Measurements from ENCODE around the gene CEACAM4.
A peak's percentile ranks its signal among the peaks of the same experiment; 100 is the strongest.
"Not testable (repeated sequence)": the region's sequence is repeated elsewhere in the genome, so short reads cannot be mapped to it uniquely, and the experiment has no call there.

Gene CEACAM4

DNA sequence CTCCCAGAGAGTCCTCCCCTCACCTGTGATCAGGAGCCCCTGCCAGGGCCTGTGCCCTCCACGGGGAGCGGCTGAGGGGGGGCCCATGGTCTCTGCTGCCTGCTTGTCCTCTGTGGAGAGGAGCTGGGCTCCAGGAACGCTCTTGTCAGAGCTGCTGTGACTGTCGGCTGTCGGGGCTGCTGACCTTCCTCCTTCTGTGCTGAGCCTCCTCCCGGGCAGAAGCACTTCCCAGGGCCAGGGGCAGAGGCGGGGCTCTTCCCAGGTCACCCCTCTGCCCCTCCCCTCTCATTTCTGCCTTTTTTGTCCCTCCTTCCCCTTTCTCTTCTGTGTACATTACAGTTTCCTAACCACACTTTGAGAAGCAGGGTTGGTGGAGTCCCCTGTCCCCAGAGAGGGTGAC, at the start of gene CEACAM4:
Gene CEACAM4 (minus strand): TSS at position 198 of the 400 bp plus-strand sequence. CDS start 111 bp downstream, at position 87.
- Mint-ChIP-seq H3K27ac (ENCODE audit: low read depth) (no peak within 1 kb of the TSS), H3K36me3 (ENCODE audit: insufficient read depth) (peaks cover 3% of the 10 kb centered on the region)
- no peak for DNase-seq (ENCODE audit: low spot score in 2 of 2)

DNA sequence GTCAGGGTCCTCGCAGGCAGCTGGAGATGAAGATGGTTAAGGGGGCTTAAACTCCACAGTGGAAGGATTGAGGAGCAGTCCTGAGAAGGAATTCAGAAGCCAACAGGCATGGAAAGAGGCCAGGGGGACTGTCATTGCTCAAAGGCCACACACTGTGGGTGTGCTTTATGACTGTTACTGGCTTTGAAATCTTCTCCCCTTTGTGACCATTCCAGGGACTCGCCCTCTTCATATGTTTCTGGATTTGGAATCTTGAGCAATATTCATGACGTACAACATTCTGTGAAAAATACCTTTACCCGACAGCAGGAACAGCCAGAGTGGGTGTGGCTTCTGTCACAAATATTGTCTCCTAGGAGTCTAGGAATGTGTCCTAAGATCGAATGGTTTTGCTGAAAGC, 44.6 kb upstream of the CEACAM4 start:
- Mint-ChIP-seq H3K9me3 (no peaks in the 10 kb centered on the region), H3K4me1 (no peaks in the 10 kb centered on the region), H3K27me3 (peaks cover 84% of the 10 kb centered on the region), H3K27ac (ENCODE audit: low read depth) (no peak overlapping the region), H3K4me3 (no peak overlapping the region), H3K36me3 (ENCODE audit: insufficient read depth) (no peaks in the 10 kb centered on the region)
- ATAC-seq (replicated peaks; ENCODE audit: extremely low read depth, poor library complexity, severe bottlenecking) (no peak), DNase-seq (ENCODE audit: low spot score in 2 of 2) (no peak)

More for the DNA sequence above, at the start of gene CEACAM4:
- ATAC-seq (replicated peaks; ENCODE audit: extremely low read depth, poor library complexity, severe bottlenecking), result no peak
- Mint-ChIP-seq H3K9me3 (no peaks in the 10 kb centered on the region), H3K4me3 (no peak within 1 kb of the TSS), H3K4me1 (no peaks in the 10 kb centered on the region), H3K27me3 (peaks cover 63% of the 10 kb centered on the region)

DNA sequence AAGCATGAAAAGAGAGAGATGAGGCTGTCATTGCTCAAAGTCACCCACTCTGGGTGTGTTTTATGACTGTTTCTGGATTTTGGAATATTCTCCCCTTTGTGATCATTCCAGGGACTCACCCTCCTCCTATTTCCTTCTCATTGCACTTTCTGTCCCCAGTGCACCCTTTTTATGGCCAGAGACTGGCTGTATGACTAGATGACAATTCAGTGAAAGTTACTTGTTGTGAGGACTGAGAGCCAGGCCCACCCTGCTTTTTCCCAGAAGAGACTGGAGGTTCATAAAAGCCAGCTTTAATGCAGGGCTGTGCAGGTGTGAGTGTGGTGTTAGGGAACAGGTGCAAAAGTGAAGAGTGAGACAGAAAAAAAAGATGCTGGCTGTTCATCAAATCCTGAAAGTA, 43.9 kb upstream of the CEACAM4 start:
- H3K4me1 Mint-ChIP-seq, result no peaks in the 10 kb centered on the region
- H3K27me3 Mint-ChIP-seq, result peaks cover 77% of the 10 kb centered on the region
- H3K27ac Mint-ChIP-seq (ENCODE audit: low read depth), result no peak overlapping the region
- H3K36me3 Mint-ChIP-seq (ENCODE audit: insufficient read depth), result no peaks in the 10 kb centered on the region
- ATAC-seq (replicated peaks; ENCODE audit: extremely low read depth, poor library complexity, severe bottlenecking) (no peak), DNase-seq (ENCODE audit: low spot score in 2 of 2) (no peak)
- no peak overlapping the region for H3K4me3 Mint-ChIP-seq
- no peaks in the 10 kb centered on the region for H3K9me3 Mint-ChIP-seq

DNA sequence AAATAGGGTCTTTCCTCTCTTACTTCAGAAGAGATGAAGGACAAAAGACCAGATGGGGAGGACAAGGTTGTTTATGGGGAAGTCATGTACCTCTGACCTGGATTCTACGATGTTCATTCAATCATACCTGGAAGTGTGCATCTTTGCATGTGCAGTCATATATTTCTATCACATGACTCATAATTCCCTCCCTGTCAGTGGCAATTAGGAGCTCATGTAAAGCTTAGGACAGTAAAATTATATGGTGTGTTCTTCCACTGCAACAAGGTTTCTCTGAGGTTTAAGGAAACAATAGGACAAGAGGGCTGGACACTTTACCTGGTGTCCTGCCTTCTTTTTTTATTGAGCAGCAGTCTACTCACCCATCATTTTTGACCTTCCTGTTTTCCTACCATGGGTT, 41.4 kb upstream of the CEACAM4 start:
- Mint-ChIP-seq H3K27me3 (peaks cover 71% of the 10 kb centered on the region), H3K9me3 (peaks cover 5% of the 10 kb centered on the region)

DNA sequence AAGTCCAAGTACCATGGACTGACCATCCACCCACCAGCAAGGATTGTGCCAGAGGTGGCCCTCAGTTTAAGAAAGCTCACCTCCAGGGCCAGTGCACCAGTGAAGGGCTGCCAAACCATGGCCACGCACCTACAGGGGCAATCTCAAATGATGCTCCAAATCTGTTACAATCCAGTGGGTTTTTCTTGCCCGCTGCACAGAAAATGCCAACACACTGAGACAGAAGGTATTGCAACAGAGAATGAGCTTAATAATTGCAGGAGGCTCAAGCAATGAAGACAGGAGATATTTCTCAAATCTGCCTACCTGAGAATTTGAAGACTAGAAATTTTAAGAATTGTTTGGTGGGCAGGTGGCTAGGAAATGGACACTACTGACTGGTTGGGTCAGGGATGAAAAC, 39.2 kb upstream of the CEACAM4 start:
- ATAC-seq (replicated peaks; ENCODE audit: extremely low read depth, poor library complexity, severe bottlenecking) (no peak), DNase-seq (ENCODE audit: low spot score in 2 of 2) (no peak)
- no peak overlapping the region for H3K4me3 Mint-ChIP-seq
- H3K27ac Mint-ChIP-seq (ENCODE audit: low read depth), result no peak overlapping the region
- no peaks in the 10 kb centered on the region for H3K4me1 Mint-ChIP-seq
- H3K36me3 Mint-ChIP-seq (ENCODE audit: insufficient read depth), result peaks cover 1% of the 10 kb centered on the region
- peaks cover 68% of the 10 kb centered on the region for H3K27me3 Mint-ChIP-seq
- H3K9me3 Mint-ChIP-seq, result peaks cover 11% of the 10 kb centered on the region

More for the DNA sequence above, 41.4 kb upstream of the CEACAM4 start:
- H3K4me3 Mint-ChIP-seq, result no peak overlapping the region
- H3K4me1 Mint-ChIP-seq, result no peaks in the 10 kb centered on the region
- H3K36me3 Mint-ChIP-seq (ENCODE audit: insufficient read depth), result no peaks in the 10 kb centered on the region
- no peak for ATAC-seq (replicated peaks; ENCODE audit: extremely low read depth, poor library complexity, severe bottlenecking)
- no peak for DNase-seq (ENCODE audit: low spot score in 2 of 2)
- no peak overlapping the region for H3K27ac Mint-ChIP-seq (ENCODE audit: low read depth)

DNA sequence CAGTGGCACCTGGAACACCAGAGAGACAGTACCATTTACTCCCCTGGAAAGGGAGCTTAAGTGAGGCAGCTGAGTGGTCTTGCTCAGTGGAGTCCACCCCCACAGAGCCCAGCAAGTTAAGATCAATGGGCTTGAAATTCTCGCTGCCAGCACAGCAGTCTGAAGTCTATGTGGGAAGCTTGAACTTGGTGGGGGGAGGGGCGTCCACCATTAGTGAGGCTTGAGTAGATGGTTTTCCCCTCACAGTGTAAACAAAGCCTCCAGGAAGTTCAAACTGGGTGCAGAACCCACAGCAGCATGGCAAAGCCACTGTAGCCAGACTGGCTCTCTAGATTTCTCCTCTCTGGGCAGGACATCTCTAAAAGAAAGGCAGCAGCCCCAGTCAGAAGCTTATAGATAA, 30.3 kb upstream of the CEACAM4 start:
- DNase-seq (ENCODE audit: low spot score in 2 of 2) (no peak), ATAC-seq (replicated peaks; ENCODE audit: extremely low read depth, poor library complexity, severe bottlenecking) (peak; percentile 49)
- H3K36me3 Mint-ChIP-seq (ENCODE audit: insufficient read depth), result peaks cover 1% of the 10 kb centered on the region
- H3K27ac Mint-ChIP-seq (ENCODE audit: low read depth), result peak overlapping the region; percentile 39
- H3K9me3 Mint-ChIP-seq, result peaks cover 1% of the 10 kb centered on the region
- peak overlapping the region; percentile 25 for H3K4me3 Mint-ChIP-seq
- peaks cover 81% of the 10 kb centered on the region for H3K27me3 Mint-ChIP-seq
- H3K4me1 Mint-ChIP-seq, result no peaks in the 10 kb centered on the region

DNA sequence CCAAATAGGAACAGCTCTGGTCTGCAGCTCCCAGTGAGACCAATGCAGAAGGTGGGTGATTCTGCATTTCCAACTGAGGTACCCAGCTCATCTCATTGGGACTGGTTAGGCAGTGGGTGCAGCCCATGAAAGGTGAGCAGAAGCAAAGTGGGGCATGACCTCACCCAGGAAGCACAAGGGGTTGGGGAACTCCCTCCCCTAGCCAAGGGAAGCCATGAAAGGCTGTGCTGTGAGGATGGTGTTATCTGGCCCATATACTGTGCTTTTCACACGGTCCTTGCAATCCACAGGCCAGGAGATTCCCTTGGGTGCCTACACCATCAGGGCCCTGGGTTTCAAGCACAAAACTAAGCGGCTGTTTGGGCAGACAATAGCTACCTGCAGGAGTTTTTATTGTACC, 29.9 kb upstream of the CEACAM4 start:
- H3K27me3 Mint-ChIP-seq, result peaks cover 77% of the 10 kb centered on the region
- peak; percentile 65 for ATAC-seq (replicated peaks; ENCODE audit: extremely low read depth, poor library complexity, severe bottlenecking)

DNA sequence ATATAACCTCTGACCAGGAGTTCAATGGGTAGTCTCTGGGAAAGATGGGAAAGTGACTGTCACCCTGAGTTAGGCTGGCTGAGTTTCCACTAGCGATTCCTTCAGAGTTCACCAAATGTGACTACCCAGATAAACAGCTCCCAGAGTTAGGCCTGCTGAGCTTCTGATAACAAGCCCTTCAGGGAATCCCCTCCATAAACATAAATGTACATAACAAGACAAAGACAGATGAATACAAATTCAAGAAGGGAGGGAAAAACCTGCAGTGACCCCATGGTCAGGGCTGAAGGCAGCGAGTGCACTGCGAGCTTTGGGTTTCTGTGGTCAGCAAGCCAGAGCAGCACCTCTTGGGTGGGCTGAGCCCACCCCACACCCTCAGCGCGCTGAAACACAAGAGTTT, 25.4 kb upstream of the CEACAM4 start:
- no peak overlapping the region for H3K4me3 Mint-ChIP-seq
- no peak for ATAC-seq (replicated peaks; ENCODE audit: extremely low read depth, poor library complexity, severe bottlenecking)
- H3K4me1 Mint-ChIP-seq, result no peaks in the 10 kb centered on the region
- H3K9me3 Mint-ChIP-seq, result no peaks in the 10 kb centered on the region
- no peak for DNase-seq (ENCODE audit: low spot score in 2 of 2)
- no peak overlapping the region for H3K27ac Mint-ChIP-seq (ENCODE audit: low read depth)
- peaks cover 67% of the 10 kb centered on the region for H3K27me3 Mint-ChIP-seq
- no peaks in the 10 kb centered on the region for H3K36me3 Mint-ChIP-seq (ENCODE audit: insufficient read depth)

More for the DNA sequence above, 29.9 kb upstream of the CEACAM4 start:
- peak overlapping the region; percentile 25 for H3K4me3 Mint-ChIP-seq
- not testable (repeated sequence) for DNase-seq (ENCODE audit: low spot score in 2 of 2); H3K9me3 Mint-ChIP-seq; H3K4me1 Mint-ChIP-seq; H3K36me3 Mint-ChIP-seq (ENCODE audit: insufficient read depth)
- H3K27ac Mint-ChIP-seq (ENCODE audit: low read depth), result peak overlapping the region; percentile 39

DNA sequence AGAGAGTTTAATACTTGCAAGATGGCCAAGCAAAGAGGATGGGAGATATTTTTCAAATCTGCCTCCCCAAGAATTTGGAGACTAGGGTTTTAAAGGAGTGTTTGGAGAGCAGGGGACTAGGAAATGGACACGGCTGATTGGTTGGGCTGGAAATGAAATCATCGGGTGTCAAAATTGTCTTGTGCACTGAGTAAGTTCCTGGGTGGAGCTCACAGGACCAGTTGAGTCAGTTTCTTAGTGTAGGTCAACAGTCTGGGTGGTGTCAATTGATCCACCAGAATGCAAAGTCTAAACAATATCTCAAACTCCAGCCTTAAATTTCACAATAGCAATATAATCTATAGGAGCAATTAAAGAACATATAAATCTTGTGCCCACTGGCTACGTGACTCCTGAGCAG, 23.0 kb upstream of the CEACAM4 start:
- Mint-ChIP-seq H3K36me3 (ENCODE audit: insufficient read depth) (no peaks in the 10 kb centered on the region), H3K4me1 (no peaks in the 10 kb centered on the region), H3K4me3 (no peak overlapping the region), H3K27ac (ENCODE audit: low read depth) (no peak overlapping the region), H3K27me3 (peaks cover 57% of the 10 kb centered on the region), H3K9me3 (no peaks in the 10 kb centered on the region)
- DNase-seq (ENCODE audit: low spot score in 2 of 2), result no peak
- no peak for ATAC-seq (replicated peaks; ENCODE audit: extremely low read depth, poor library complexity, severe bottlenecking)

DNA sequence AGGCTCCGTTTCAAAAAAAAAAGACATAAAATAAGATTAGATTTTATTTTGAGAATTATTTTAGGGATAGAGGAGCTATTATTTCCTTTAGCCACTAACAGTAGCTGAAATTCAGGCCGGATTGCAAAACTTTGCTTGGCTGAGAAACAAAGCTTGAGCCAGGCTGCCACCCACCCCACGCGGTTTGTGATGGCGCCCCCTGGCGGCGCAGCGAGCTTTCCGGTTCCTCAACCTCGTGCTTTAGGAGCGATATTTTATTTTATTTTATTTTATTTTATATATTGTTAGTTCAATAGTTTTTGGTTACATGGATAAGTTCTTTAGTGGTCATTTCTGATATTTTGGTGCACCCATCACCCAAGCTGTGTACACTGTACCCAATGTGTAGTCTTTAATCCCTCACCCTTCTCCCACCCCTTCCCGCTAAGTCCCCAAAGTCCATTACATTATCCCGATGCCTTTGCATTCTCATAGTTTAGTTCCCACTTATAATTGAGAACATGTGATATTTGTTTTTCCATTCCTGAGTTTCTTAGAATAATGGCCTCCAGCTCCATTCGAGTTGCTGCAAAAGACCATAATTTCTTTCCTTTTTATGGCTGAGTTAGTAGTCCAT, 19.8 kb upstream of the CEACAM4 start:
- ATAC-seq (replicated peaks; ENCODE audit: extremely low read depth, poor library complexity, severe bottlenecking) (no peak), DNase-seq (ENCODE audit: low spot score in 2 of 2) (no peak)
- peaks cover 5% of the 10 kb centered on the region for H3K4me1 Mint-ChIP-seq
- H3K4me3 Mint-ChIP-seq, result no peak overlapping the region
- no peaks in the 10 kb centered on the region for H3K9me3 Mint-ChIP-seq
- H3K27ac Mint-ChIP-seq (ENCODE audit: low read depth), result no peak overlapping the region
- peaks cover 51% of the 10 kb centered on the region for H3K27me3 Mint-ChIP-seq
- peaks cover 2% of the 10 kb centered on the region for H3K36me3 Mint-ChIP-seq (ENCODE audit: insufficient read depth)

DNA sequence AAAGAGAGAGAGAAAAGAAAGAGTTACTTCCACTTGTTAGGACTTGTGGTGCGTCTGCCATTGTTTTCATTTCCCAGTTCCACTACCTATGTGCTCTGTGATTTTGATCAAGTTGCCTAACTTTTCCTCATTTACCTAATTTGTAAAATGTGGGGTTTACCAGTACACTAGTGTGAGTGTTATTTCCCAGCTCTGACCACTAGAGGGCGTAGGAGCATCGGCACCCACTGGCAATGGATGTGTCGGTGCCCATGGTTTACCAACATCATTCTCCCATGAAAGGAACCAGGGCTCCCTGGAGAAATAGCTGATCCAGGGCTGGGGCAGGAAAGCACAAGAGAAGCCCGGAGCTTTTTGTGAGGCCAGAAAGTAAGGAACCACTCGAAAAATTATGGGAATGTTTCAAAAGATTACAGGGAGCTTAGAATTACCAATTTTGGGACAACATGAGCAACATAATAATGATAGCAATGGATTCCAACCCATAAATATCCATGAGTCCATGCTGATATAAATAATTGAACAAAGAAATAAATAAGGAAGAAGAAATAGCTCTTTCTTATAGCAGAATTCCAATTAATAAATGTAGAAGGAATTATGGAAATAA, 15.1 kb upstream of the CEACAM4 start:
- Mint-ChIP-seq H3K4me1 (peaks cover 6% of the 10 kb centered on the region), H3K9me3 (no peaks in the 10 kb centered on the region), H3K36me3 (ENCODE audit: insufficient read depth) (peaks cover 2% of the 10 kb centered on the region), H3K4me3 (no peak overlapping the region), H3K27ac (ENCODE audit: low read depth) (no peak overlapping the region), H3K27me3 (peaks cover 30% of the 10 kb centered on the region)
- ATAC-seq (replicated peaks; ENCODE audit: extremely low read depth, poor library complexity, severe bottlenecking) (no peak), DNase-seq (ENCODE audit: low spot score in 2 of 2) (peak; percentile 47 to 56)

DNA sequence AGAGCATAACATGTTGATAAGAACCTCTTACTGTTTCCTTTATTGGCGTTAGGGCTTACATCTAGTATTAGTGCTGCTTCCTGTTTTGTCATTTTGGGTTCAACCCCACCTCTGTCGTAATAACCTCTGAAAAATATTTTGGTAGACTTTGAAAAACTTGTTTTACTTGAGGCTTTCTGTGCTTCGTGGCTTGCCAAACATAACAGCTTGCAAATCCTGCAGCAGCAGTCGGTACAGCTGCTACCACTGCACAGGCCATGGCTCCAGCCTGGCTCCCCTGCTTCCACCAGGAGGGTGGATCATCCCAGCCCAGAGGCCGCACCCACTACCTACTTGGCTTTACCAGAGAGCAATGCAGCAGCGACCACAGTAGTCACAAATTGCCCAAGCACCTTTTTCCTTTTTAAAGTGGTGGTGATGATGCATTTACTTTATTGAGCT, 11.8 kb upstream of the CEACAM4 start:
- Mint-ChIP-seq H3K4me3 (no peak overlapping the region), H3K27me3 (peaks cover 63% of the 10 kb centered on the region), H3K4me1 (peaks cover 6% of the 10 kb centered on the region), H3K27ac (ENCODE audit: low read depth) (no peak overlapping the region), H3K36me3 (ENCODE audit: insufficient read depth) (peaks cover 2% of the 10 kb centered on the region), H3K9me3 (no peaks in the 10 kb centered on the region)
- peak; percentile 28 for ATAC-seq (replicated peaks; ENCODE audit: extremely low read depth, poor library complexity, severe bottlenecking)
- no peak for DNase-seq (ENCODE audit: low spot score in 2 of 2)

DNA sequence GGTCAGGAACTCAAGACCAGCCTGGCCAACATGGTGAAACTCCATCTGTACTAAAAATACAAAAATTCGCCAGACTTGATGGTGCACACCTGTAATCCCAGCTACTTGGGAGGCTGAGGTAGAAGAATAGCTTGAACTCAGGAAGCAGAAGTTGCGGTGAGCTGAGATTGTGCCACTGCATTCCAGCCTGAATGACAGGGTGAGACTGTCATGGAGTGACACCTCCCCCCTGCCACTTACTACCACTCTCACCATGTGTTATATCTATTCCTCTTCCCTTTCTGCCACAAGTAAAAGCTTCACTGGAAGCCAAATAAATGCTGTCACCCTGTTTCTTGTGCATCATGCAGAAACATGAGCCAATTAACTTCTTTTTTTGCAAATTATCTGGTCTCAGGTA, 10.6 kb upstream of the CEACAM4 start:
- Mint-ChIP-seq H3K27me3 (peaks cover 68% of the 10 kb centered on the region), H3K4me1 (peaks cover 6% of the 10 kb centered on the region)
- ATAC-seq (replicated peaks; ENCODE audit: extremely low read depth, poor library complexity, severe bottlenecking), result no peak

More for the DNA sequence above, 10.6 kb upstream of the CEACAM4 start:
- no peak overlapping the region for H3K4me3 Mint-ChIP-seq
- peaks cover 2% of the 10 kb centered on the region for H3K36me3 Mint-ChIP-seq (ENCODE audit: insufficient read depth)
- DNase-seq (ENCODE audit: low spot score in 2 of 2), result no peak
- H3K9me3 Mint-ChIP-seq, result no peaks in the 10 kb centered on the region
- H3K27ac Mint-ChIP-seq (ENCODE audit: low read depth), result no peak overlapping the region

Measured in central memory CD8-positive, alpha-beta T cell (primary cell).